Choroid plexus epithelial cell (primary cell): ENCODE measurements around the gene FBXW8.

ENCODE experiments used
- DNase-seq: peaks from one replicate; pipeline ENCODE4 v3.0.0-alpha.2; 2010; ENCODE audit warnings: low read depth
- H3K4me3 ChIP-seq: 2 replicates; pipeline ENCODE4 v1.5.1; 2011; ENCODE audit warnings: low read depth, mild to moderate bottlenecking, control low read depth, low read length, moderate library complexity
- CTCF ChIP-seq: conservative IDR thresholded peaks from 2 replicates; pipeline ENCODE4 v1.5.1; 2011; ENCODE audit warnings: low read depth, mild to moderate bottlenecking, control low read depth, inconsistent platforms, low read length, moderate library complexity

FBXW8 gene

GRCh38 chr12:116958402-116959197 is 47.9 kb downstream of the FBXW8 start:
- no peak overlapping the region for H3K4me3 ChIP-seq
- peak; percentile 28 for DNase-seq
- no peak for TF ChIP-seq CTCF

GRCh38 chr12:116959198-116959460 is 48.4 kb downstream of the FBXW8 start:
- no peak for DNase-seq
- H3K4me3 ChIP-seq, result no peak overlapping the region
- TF ChIP-seq CTCF, result no peak

- DNase-seq, result no peak
- H3K4me3 ChIP-seq, result no peak overlapping the region
- TF ChIP-seq CTCF, result no peak
These were observed 49.2 kb downstream of the FBXW8 start for GRCh38 chr12:116959845-116960514.

GRCh38 chr12:116962197-116962596 is 51.4 kb downstream of the FBXW8 start:
- no peak for TF ChIP-seq CTCF
- no peak for DNase-seq
- no peak overlapping the region for H3K4me3 ChIP-seq

- no peak for TF ChIP-seq CTCF
- H3K4me3 ChIP-seq, result no peak overlapping the region
- no peak for DNase-seq
These were observed 52.1 kb downstream of the FBXW8 start for GRCh38 chr12:116962783-116963356.

GRCh38 chr12:116964054-116965050 is 53.6 kb downstream of the FBXW8 start:
- TF ChIP-seq CTCF, result no peak
- no peak for DNase-seq
- no peak overlapping the region for H3K4me3 ChIP-seq
